Measurements from ENCODE around the gene PIWIL4. TPM values are rescaled to one million over a fixed set of nuclear protein-coding genes. Genes with fewer than 3 reads are reported as not detected.

PIWIL4 gene
- total and polyA plus RNA-seq, 2 of the 8 experiments (the other 6 are each of a cell fraction or from before 2014, with no cell fraction given), result 0.51 to 0.52 TPM

- TF ChIP-seq HDAC2 (IDR thresholded peaks at IDR 0.05; ENCODE audit: borderline replicate concordance in 1 of 2, low read depth in 2 of 2, low read length in 2 of 2), result peak in 1 of 2 experiments; percentile 24; a peak in 1 of 4 replicates
- TF ChIP-seq EP300 (IDR thresholded peaks at IDR 0.05; ENCODE audit: borderline replicate concordance in 1 of 2, low read depth in 2 of 2, low read length in 2 of 2), result 0 out of 3 replicates have a peak, but pooled peaks of 1 of the 2 experiments have one; percentile 61
- TF ChIP-seq KDM1A (IDR thresholded peaks at IDR 0.05; ENCODE audit: borderline replicate concordance, low read length), result no peak
- TF ChIP-seq POLR2AphosphoS5 (IDR thresholded peaks at IDR 0.05; ENCODE audit: low read depth, low read length), result peak; percentile 43; the same call in 1 of the 2 replicates
- no peak for TF ChIP-seq FOSL1 (IDR thresholded peaks at IDR 0.05; ENCODE audit: insufficient read depth, low read depth, low read length)
- TF ChIP-seq, protein P1, sequence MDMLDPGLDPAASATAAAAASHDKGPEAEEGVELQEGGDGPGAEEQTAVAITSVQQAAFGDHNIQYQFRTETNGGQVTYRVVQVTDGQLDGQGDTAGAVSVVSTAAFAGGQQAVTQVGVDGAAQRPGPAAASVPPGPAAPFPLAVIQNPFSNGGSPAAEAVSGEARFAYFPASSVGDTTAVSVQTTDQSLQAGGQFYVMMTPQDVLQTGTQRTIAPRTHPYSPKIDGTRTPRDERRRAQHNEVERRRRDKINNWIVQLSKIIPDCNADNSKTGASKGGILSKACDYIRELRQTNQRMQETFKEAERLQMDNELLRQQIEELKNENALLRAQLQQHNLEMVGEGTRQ (IDR thresholded peaks at IDR 0.05; ENCODE audit: low read length), result no peak
- peak; percentile 42; the same call in 1 of the 2 replicates for TF ChIP-seq TBP (IDR thresholded peaks at IDR 0.05; ENCODE audit: low read depth, low read length)
- 0 out of 2 replicates have a peak, but pooled peaks have one; percentile 31 for TF ChIP-seq TCF12 (IDR thresholded peaks at IDR 0.05; ENCODE audit: low read depth, low read length)
- TF ChIP-seq CHD2 (IDR thresholded peaks at IDR 0.05; ENCODE audit: low read length), result 0 out of 2 replicates have a peak, but pooled peaks have one; percentile 13
- TF ChIP-seq POU5F1 (IDR thresholded peaks at IDR 0.05; ENCODE audit: low read depth, low read length), result peak; percentile 35; the same call in 1 of the 2 replicates
- TF ChIP-seq ASH2L (IDR thresholded peaks at IDR 0.05; ENCODE audit: low read length), result no peak
- peak; percentile 13 for TF ChIP-seq TAF7 (optimal IDR thresholded peaks at IDR 0.05; ENCODE audit: borderline replicate concordance, low read depth, low read length)
- peak; percentile 92 for TF ChIP-seq NANOG (IDR thresholded peaks at IDR 0.05; ENCODE audit: insufficient read depth, low read depth, low read length, poor library complexity, severe bottlenecking)
Measured at GRCh38 chr11:94649964-94650623, 82.9 kb downstream of the PIWIL4 start (continued).
